GM12878 (cell line): Measurements from ENCODE around the gene MEF2C. TPM values are rescaled to one million over a fixed set of nuclear protein-coding genes. Genes with fewer than 3 reads are reported as not detected.

Experiments used
- ATAC-seq: fragments of 200-7000 bp; cut with Tn5 transposase; 3 replicates; pipeline ENCODE4 v1.9.1; 2020; ENCODE audit warnings: mild to moderate bottlenecking, moderate library complexity
- BruUV-seq: library from RNA; stranded (reverse); fragments of 400-500 nt; replicated peaks from 2 replicates; lab custom pipeline; 2021; lab: Mats Ljungman, UMichigan
- CTCF ChIA-PET: fragments of 300-600 bp; sonication (Branson Sonifier 250); formaldehyde crosslinking; extraction: SDS; loops from one replicate; lab custom pipeline; 2021; ENCODE audit warnings: inconsistent platforms; lab: Yijun Ruan, JAX
- POLR2A ChIA-PET: fragments of 350-600 bp; formaldehyde crosslinking; extraction: SDS; loops from one replicate; lab custom pipeline; 2021; ENCODE audit warnings: inconsistent platforms; lab: Charles Lee
- RAD21 ChIA-PET: fragments of 300-600 bp; sonication (Branson Sonifier 250); formaldehyde crosslinking; loops from one replicate; lab custom pipeline; 2023; ENCODE audit warnings: antibody characterized with exemption; ENCODE audit not compliant: unreplicated experiment; lab: Charles Lee
- SMC1A ChIA-PET: fragments of 300-600 bp; sonication (Branson Sonifier 250); formaldehyde crosslinking; loops from one replicate; lab custom pipeline; 2023; ENCODE audit not compliant: unreplicated experiment, uncharacterized antibody; lab: Charles Lee
- DNase-seq: peaks from one replicate; pipeline ENCODE4 v3.0.0-alpha.2; 2011; ENCODE audit warnings: low read depth, low spot score
- FAIRE-seq: peaks from 3 replicates; lab custom pipeline; 2011; peaks lifted over from hg19 to GRCh38; lab: Jason Lieb, UNC
- H2AFZ ChIP-seq: 2 replicates; pipeline ENCODE4 v1.6.0; 2011; ENCODE audit warnings: low read depth, low read length, control low read depth; ENCODE audit not compliant: control insufficient read depth
- H3K27ac ChIP-seq: 2 replicates; pipeline ENCODE4 v1.5.1; 2011; ENCODE audit warnings: control low read depth; ENCODE audit not compliant: control insufficient read depth, insufficient read depth
- H3K27me3 ChIP-seq, 2 experiments: replicated peaks in 1 of 2; 2 replicates each; pipeline versions ENCODE4 v1.6.0 to v1.6.1; 2011; ENCODE audit warnings: low read length in 1 of 2; ENCODE audit not compliant: control insufficient read depth in 2 of 2, insufficient read depth in 2 of 2
- H3K36me3 ChIP-seq, 2 experiments: 2 replicates each; pipeline ENCODE4 v1.5.1; 2011; ENCODE audit warnings: low read length in 1 of 2; ENCODE audit not compliant: control insufficient read depth in 2 of 2, insufficient read depth in 2 of 2
- H3K4me1 ChIP-seq: 2 replicates; pipeline ENCODE4 v1.6.1; 2011; ENCODE audit warnings: mild to moderate bottlenecking, low read length, moderate library complexity, mixed read lengths; ENCODE audit not compliant: control insufficient read depth, insufficient read depth
- H3K4me2 ChIP-seq: 2 replicates; pipeline ENCODE4 v1.6.0; 2011; ENCODE audit warnings: control low read depth; ENCODE audit not compliant: control insufficient read depth, insufficient read depth
- H3K4me3 ChIP-seq: fragments of 200-600 bp; sonication (generic); 2 replicates; pipeline ENCODE4 v1.5.1; 2016
- H3K79me2 ChIP-seq: 2 replicates; pipeline ENCODE4 v1.6.0; 2011; ENCODE audit warnings: low read length; ENCODE audit not compliant: control insufficient read depth, insufficient read depth
- H3K9ac ChIP-seq: 2 replicates; pipeline ENCODE4 v1.8.0; 2011; ENCODE audit warnings: low read length, control low read depth, mixed read lengths; ENCODE audit not compliant: control insufficient read depth, insufficient read depth
- H3K9me3 ChIP-seq: replicated peaks from 3 replicates; pipeline ENCODE4 v1.5.1; 2011; ENCODE audit warnings: mild to moderate bottlenecking, low read length; ENCODE audit not compliant: control insufficient read depth, insufficient read depth
- H4K20me1 ChIP-seq: 2 replicates; pipeline ENCODE4 v1.6.0; 2011; ENCODE audit not compliant: control insufficient read depth, insufficient read depth
- BRCA1 ChIP-seq: IDR thresholded peaks from 2 replicates; pipeline ENCODE4 v1.6.1; 2011; ENCODE audit warnings: low read depth, low read length, improper control_type of control experiment
- CHD1 ChIP-seq: IDR thresholded peaks from 2 replicates; pipeline ENCODE4 v1.6.1; 2012; ENCODE audit warnings: low read depth, low read length, improper control_type of control experiment
- GATAD2B ChIP-seq: fragments of 450-650 bp; conservative IDR thresholded peaks from 2 replicates; pipeline ENCODE4 v1.6.1; 2017; ENCODE audit warnings: low read depth, mild to moderate bottlenecking, moderate library complexity
- IKZF2 ChIP-seq, 2 experiments: fragments of 450-650 bp; IDR thresholded peaks; 2 replicates each; pipeline ENCODE4 v1.6.1; 2017; ENCODE audit warnings: mild to moderate bottlenecking in 2 of 2, moderate library complexity in 2 of 2
- KAT2A ChIP-seq: conservative IDR thresholded peaks from 2 replicates; pipeline ENCODE4 v1.6.1; 2011; ENCODE audit warnings: low read depth, low read length; ENCODE audit not compliant: control insufficient read depth
- MTA2 ChIP-seq: fragments of 450-650 bp; IDR thresholded peaks from 2 replicates; pipeline ENCODE4 v1.6.1; 2016; ENCODE audit warnings: low read depth, mild to moderate bottlenecking, moderate library complexity
- NR2C2 ChIP-seq: IDR thresholded peaks from 2 replicates; pipeline ENCODE4 v1.6.1; 2011; ENCODE audit warnings: borderline replicate concordance, low read depth; ENCODE audit not compliant: control insufficient read depth, insufficient read length
- POLR2AphosphoS5 ChIP-seq: IDR thresholded peaks from 2 replicates; pipeline ENCODE4 v1.6.1; 2011; ENCODE audit warnings: mild to moderate bottlenecking, low read length, inconsistent platforms
- RUNX3 ChIP-seq: IDR thresholded peaks from 2 replicates; pipeline ENCODE4 v1.6.1; 2012; ENCODE audit warnings: low read length, inconsistent platforms
- TAF1 ChIP-seq: IDR thresholded peaks from 2 replicates; pipeline ENCODE4 v1.6.1; 2011; ENCODE audit warnings: mild to moderate bottlenecking, low read depth, low read length, borderline replicate concordance
- TBL1XR1 ChIP-seq: IDR thresholded peaks from 2 replicates; pipeline ENCODE4 v1.6.1; 2012; ENCODE audit warnings: low read depth, low read length, improper control_type of control experiment
- WGBS: methylation state at CpG from one replicate; pipeline ENCODE4 v1.1.6; 2016; ENCODE audit warnings: low lambda C conversion rate; ENCODE audit not compliant: insufficient replicate concordance, insufficient coverage; ENCODE audit errors: missing lambda C conversion rate; 5-methylcytosine and 5-hydroxymethylcytosine counted together
- in situ Hi-C: fragments of 300-500 bp; cut with MboI; formaldehyde crosslinking; loops from 9 replicates; pipeline ENCODE4 v1.14.3; 2018; ENCODE audit warnings: mixed read lengths
- intact Hi-C: fragments of 100-400 bp; cut with micrococcal nuclease; formaldehyde crosslinking; loops from one replicate; pipeline ENCODE4 v1.14.2; 2022; ENCODE audit not compliant: unreplicated experiment
- polyA plus RNA-seq, 11 experiments: library from polyadenylated mRNA; depleted of rRNA in 4 of 11; unstranded in 6 of 11; stranded (reverse) in 5 of 11; fragments of >200 nt; fragmentation: Nextera tagmentation in 4 of 11; fragmentation: Illumina TruSeq in 1 of 11; extraction: Ambion mirVana in 4 of 11; extraction: Trizol in 1 of 11; gene quantifications; 1 replicate in 1 of 11; 2 replicates in 10 of 11; pipeline versions ENCODE4 v1.2.1 to v1.2.3, GENCODE V29; 2011 to 2016; ENCODE audit warnings: inconsistent platforms in 2 of 11, missing spikeins in 2 of 11, low read depth in 1 of 11
- total RNA-seq, 4 experiments: library from RNA; depleted of rRNA in 3 of 4; stranded (reverse); fragments of >200 nt in 3 of 4; fragmentation: Illumina TruSeq in 1 of 4; extraction: Trizol in 1 of 4; gene quantifications; 2 replicates each; pipeline versions ENCODE4 v1.2.1 to v1.2.3, GENCODE V29; 2013 to 2021
- TF ChIP-seq, protein P1 (sequence below): fragments of 450-650 bp; IDR thresholded peaks from 2 replicates; pipeline ENCODE4 v1.6.1; 2017; ENCODE audit warnings: mild to moderate bottlenecking, moderate library complexity
- TF ChIP-seq, protein P2 (sequence below): fragments of 450-650 bp; IDR thresholded peaks from 2 replicates; pipeline ENCODE4 v1.6.1; 2017; ENCODE audit warnings: low read depth, mild to moderate bottlenecking, moderate library complexity
- TF ChIP-seq, protein P3 (sequence below): fragments of 450-650 bp; IDR thresholded peaks from 2 replicates; pipeline ENCODE4 v1.6.1; 2018; ENCODE audit warnings: mild to moderate bottlenecking, low read depth, moderate library complexity; ENCODE audit not compliant: partially characterized antibody

The MEF2C gene
- total and polyA plus RNA-seq, 10 of the 15 experiments (the other 5 are each of a cell fraction or from before 2014, with no cell fraction given) = 104 to 225 (median 180) TPM

DNA sequence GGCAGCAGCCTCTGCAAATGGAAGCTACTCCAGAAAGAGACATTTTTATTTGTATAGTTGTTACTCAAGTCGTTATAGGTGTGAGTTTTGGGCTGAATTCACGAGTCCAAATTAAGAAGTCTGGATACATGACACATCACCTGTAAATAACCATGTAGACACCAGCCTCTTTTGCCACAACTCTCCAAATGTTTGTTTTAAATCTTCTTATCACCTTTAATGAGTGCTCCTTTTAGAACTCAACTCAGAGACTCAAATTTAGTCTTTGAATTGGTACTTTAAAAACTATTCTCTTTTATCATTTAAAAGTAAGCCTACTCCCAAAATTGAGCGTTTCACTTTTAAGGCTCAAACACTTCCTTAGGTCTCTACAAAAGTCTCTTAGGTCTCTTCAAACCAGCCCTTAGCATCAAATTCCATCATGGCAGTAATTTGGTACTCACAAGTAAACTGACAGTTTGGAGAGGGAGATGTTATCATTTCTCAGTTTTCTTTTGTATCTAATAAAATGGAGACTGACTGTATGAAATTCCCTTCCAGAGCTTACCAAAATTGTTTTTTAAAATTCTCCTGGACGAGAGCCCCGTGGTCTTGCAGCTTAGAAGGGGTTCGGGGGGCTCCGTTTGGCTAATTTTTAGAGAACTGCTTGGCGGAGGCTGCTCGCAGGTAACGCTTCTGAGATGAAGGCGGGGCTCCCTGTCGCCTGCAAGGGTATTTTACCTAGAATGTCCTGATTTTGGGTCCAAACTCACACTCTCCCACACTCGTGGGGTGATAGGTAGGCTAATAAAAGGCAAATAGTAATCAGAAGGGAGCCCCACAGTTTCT is 194.6 kb downstream of the MEF2C start:
- intact Hi-C loops (no loop called here), in situ Hi-C loops (loop anchor here (5.0 to 10.0 kb wide), 3 partner anchors 546 to 1274 kb away; partner anchors contain the start of gene CCNH)
- no peaks in the 10 kb centered on the region; the same call in 2 of the 3 replicates for H3K9me3 ChIP-seq
- H3K27ac ChIP-seq = no peak overlapping the region
- H3K9ac ChIP-seq = no peak overlapping the region
- ChIA-PET POLR2A (interaction anchor here (1.2 kb wide), 1 partner anchor 19 kb away, joined by 3 read pairs; no protein-coding TSS in a partner anchor), RAD21 (interaction anchor here (1.2 to 3.4 kb wide), 3 partner anchors 9 to 907 kb away, joined by 3 to 48 read pairs (median 4); no protein-coding TSS in a partner anchor), CTCF (interaction anchor here (1.5 to 5.3 kb wide), 2 partner anchors 906 to 907 kb away, joined by 4 to 78 read pairs; no protein-coding TSS in a partner anchor), SMC1A (interaction anchor here (3.1 kb wide), 1 partner anchor 7 kb away, joined by 18 read pairs; no protein-coding TSS in a partner anchor)
- no peaks in the 10 kb centered on the region; the same call in 1 of the 2 replicates for H3K4me1 ChIP-seq
- H4K20me1 ChIP-seq = peaks cover 2% of the 10 kb centered on the region; the same call in 1 of the 2 replicates
- peaks cover 33 to 53% of the 10 kb centered on the region in 2 experiments for H3K27me3 ChIP-seq
- H3K36me3 ChIP-seq = no peaks in the 10 kb centered on the region
- no peak overlapping the region for H3K4me3 ChIP-seq
- WGBS = 38% methylated on average over 13 of the region's 13 CpGs
- FAIRE-seq (no peak), ATAC-seq (no peak), DNase-seq (no peak)
- no peaks in the 10 kb centered on the region for H3K79me2 ChIP-seq
- no peak overlapping the region for H2AFZ ChIP-seq
- BruUV-seq = no TSS peak
- H3K4me2 ChIP-seq = no peak overlapping the region
- TF ChIP-seq, protein P1, sequence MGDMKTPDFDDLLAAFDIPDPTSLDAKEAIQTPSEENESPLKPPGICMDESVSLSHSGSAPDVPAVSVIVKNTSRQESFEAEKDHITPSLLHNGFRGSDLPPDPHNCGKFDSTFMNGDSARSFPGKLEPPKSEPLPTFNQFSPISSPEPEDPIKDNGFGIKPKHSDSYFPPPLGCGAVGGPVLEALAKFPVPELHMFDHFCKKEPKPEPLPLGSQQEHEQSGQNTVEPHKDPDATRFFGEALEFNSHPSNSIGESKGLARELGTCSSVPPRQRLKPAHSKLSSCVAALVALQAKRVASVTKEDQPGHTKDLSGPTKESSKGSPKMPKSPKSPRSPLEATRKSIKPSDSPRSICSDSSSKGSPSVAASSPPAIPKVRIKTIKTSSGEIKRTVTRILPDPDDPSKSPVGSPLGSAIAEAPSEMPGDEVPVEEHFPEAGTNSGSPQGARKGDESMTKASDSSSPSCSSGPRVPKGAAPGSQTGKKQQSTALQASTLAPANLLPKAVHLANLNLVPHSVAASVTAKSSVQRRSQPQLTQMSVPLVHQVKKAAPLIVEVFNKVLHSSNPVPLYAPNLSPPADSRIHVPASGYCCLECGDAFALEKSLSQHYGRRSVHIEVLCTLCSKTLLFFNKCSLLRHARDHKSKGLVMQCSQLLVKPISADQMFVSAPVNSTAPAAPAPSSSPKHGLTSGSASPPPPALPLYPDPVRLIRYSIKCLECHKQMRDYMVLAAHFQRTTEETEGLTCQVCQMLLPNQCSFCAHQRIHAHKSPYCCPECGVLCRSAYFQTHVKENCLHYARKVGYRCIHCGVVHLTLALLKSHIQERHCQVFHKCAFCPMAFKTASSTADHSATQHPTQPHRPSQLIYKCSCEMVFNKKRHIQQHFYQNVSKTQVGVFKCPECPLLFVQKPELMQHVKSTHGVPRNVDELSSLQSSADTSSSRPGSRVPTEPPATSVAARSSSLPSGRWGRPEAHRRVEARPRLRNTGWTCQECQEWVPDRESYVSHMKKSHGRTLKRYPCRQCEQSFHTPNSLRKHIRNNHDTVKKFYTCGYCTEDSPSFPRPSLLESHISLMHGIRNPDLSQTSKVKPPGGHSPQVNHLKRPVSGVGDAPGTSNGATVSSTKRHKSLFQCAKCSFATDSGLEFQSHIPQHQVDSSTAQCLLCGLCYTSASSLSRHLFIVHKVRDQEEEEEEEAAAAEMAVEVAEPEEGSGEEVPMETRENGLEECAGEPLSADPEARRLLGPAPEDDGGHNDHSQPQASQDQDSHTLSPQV = no peak
- TF ChIP-seq TAF1 (no peak), POLR2AphosphoS5 (no peak), BRCA1 (no peak), MTA2 (no peak), GATAD2B (no peak), RUNX3 (no peak), NR2C2 (no peak), TBL1XR1 (no peak), CHD1 (no peak), IKZF2 (IDR thresholded peaks at IDR 0.05) (no peak), KAT2A (no peak)
- TF ChIP-seq, protein P2, sequence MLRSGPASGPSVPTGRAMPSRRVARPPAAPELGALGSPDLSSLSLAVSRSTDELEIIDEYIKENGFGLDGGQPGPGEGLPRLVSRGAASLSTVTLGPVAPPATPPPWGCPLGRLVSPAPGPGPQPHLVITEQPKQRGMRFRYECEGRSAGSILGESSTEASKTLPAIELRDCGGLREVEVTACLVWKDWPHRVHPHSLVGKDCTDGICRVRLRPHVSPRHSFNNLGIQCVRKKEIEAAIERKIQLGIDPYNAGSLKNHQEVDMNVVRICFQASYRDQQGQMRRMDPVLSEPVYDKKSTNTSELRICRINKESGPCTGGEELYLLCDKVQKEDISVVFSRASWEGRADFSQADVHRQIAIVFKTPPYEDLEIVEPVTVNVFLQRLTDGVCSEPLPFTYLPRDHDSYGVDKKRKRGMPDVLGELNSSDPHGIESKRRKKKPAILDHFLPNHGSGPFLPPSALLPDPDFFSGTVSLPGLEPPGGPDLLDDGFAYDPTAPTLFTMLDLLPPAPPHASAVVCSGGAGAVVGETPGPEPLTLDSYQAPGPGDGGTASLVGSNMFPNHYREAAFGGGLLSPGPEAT = no peak
- TF ChIP-seq, protein P3, sequence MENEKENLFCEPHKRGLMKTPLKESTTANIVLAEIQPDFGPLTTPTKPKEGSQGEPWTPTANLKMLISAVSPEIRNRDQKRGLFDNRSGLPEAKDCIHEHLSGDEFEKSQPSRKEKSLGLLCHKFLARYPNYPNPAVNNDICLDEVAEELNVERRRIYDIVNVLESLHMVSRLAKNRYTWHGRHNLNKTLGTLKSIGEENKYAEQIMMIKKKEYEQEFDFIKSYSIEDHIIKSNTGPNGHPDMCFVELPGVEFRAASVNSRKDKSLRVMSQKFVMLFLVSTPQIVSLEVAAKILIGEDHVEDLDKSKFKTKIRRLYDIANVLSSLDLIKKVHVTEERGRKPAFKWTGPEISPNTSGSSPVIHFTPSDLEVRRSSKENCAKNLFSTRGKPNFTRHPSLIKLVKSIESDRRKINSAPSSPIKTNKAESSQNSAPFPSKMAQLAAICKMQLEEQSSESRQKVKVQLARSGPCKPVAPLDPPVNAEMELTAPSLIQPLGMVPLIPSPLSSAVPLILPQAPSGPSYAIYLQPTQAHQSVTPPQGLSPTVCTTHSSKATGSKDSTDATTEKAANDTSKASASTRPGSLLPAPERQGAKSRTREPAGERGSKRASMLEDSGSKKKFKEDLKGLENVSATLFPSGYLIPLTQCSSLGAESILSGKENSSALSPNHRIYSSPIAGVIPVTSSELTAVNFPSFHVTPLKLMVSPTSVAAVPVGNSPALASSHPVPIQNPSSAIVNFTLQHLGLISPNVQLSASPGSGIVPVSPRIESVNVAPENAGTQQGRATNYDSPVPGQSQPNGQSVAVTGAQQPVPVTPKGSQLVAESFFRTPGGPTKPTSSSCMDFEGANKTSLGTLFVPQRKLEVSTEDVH = no peak
